ENCODE data around the gene ZNF469.

The ZNF469 gene

DNA sequence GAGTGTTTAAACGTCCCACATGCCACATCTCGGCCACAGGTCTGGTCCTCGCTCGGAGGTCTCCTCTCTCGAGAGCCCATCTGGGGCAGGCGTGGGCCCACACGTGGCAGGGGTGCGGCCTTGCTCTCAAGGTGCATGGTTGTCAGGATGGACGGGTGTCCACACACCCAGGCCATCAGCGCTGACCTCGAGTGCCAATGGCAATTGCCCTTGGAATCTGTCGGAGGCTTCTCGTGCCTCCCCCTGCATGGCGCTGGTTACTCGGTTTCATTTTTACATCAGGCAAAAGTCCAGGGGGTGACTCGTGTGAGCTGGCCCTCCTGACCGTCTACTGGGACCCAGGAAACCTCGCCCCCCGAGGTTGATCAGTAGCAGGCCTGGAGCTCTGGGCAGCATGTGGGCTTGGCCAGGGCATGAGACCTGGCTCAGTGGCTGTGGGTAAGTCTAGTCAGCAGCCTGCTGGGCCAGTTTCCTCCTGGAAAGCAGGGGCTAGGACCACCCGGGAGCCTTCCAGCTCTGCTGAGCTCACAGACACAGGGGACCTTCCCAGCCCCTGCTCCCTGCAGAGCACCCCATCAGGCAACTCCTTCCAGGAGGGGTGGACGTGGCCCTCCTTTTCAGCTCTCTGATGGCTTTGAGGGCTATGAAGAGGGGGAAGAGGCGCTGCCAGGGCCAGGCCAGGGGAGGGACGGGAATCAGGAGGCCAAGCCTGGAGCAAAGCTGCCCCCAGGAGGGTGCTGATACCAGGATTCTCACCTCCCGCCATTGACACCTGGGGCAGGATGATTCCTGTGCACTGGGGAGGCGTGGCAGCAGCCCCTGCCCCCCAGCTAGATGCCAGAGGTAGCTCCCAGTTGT lies 3.7 kb upstream of the ZNF469 start:
- DNase-seq (ENCODE audit: low read depth) = no peak

DNA sequence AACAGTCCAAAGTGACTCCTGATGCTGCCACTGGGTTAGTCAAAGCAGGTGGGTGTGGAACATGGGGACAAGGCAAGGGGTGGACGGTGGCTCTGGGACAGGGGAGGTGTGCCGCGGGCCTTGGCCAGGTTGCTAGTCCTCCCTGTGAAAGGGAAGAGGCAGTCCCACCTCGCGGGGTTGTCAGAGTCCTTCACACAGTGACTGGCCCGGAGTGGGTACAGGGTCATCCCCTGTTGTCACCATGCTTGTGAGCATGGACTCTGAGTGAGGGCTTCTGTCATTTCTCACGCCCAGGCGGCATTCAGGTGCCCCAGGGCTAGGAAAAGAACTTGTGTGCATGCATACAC lies 3.1 kb upstream of the ZNF469 start:
- no peak for DNase-seq (ENCODE audit: low read depth)

DNA sequence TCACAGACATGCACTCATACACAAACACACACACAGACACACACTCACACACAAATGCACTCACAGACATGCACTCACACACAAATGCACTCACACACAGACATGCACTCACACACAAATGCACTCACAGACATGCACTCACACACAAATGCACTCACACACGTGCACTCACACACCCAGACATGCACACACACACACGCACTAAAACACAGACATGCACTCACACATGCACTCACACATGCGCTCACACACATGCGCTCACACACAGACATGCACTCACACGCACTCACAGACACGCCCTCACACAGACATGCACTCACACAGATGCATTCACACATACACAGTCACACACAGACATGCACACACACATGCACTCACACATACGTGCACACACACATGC lies 2.7 kb upstream of the ZNF469 start:
- DNase-seq (ENCODE audit: low read depth) = no peak

DNA sequence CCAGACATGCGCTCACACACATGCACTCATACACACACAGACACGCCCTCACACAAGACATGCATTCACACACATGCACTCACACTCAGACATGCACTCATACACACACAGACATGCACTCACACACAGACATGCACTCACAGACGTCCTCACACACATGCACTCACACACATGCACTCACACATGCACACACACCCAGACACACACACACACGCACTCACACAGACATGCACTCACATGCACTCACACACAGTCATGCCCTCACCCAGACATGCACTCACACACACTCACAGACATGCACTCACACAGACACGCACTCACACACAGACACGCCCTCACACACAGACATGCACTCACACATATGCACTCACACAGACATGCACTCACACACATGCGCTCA lies 2.1 kb upstream of the ZNF469 start:
- no peak for DNase-seq (ENCODE audit: low read depth)

DNA sequence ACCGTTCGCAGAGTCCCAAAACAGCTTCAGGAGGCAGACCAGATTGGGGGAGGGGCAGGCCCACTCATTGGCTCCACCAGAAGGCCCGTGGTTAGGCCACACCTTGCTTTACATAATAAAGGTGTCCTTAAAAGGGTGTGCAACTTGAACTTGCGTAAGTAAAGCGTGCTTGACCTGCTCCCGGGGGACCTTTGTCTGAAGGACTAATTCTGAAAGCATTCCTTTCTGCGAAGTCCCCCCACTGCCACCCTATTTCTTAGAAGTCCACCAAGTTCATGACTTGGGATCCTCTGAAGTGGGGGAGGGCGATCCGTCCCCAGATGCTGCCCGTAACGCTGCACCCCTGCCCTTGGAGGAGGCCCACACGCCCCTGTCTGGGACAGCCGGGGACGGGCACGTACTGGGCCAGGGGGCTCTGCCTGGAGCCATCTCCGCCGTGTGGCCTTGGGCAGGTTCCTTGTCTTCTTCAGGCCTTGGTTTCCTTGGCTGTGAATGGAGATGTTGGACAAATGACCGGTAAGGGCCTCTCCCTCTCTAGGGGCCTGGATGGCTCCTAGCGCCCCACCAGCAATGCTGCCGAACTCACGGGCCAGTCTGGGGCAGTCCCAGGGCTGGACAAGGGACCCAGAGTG lies 823 bp upstream of the ZNF469 start:
- DNase-seq (ENCODE audit: low read depth) = no peak

DNA sequence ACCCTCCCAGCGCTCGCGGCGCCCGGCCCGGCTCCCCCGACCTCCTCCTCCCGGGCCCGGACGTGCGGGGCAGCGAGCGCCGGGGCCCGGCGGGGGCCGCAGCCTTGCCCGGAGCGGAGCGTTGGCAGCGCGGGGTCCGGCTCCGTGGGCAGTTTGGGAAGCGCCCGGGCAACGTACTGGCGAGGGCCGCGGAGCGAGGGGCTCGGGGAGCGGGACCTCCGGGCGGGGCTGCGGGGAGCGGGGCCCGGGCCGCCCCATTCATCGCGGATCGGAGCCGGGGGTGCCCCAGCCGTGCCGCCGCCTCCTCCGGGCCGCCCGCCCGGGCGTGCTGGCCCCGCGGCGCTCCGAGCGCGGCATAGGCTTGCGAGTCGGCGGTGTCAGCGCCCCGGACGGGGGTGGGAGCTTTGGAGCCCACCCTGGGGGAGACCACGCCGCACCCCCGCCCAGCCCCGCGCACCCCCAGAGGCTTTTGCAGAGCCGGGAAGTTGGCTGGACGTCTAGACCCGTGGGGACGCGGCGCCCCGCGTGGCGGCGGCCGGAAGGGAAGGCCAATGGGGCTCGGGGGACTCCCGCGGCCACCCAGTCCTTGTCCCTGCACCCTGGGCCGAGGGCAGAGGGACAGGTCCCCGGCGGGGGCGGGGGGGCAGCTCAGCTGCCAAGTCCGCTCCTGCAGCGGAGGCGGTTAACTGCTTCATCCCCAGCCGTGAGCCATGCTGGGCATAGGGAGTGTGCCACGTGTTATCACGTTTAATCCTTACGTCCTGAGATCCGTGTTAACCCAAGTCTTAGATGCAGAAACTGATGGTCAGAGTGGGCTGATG lies 852 bp downstream of the ZNF469 start:
- no peak for DNase-seq (ENCODE audit: low read depth)

DNA sequence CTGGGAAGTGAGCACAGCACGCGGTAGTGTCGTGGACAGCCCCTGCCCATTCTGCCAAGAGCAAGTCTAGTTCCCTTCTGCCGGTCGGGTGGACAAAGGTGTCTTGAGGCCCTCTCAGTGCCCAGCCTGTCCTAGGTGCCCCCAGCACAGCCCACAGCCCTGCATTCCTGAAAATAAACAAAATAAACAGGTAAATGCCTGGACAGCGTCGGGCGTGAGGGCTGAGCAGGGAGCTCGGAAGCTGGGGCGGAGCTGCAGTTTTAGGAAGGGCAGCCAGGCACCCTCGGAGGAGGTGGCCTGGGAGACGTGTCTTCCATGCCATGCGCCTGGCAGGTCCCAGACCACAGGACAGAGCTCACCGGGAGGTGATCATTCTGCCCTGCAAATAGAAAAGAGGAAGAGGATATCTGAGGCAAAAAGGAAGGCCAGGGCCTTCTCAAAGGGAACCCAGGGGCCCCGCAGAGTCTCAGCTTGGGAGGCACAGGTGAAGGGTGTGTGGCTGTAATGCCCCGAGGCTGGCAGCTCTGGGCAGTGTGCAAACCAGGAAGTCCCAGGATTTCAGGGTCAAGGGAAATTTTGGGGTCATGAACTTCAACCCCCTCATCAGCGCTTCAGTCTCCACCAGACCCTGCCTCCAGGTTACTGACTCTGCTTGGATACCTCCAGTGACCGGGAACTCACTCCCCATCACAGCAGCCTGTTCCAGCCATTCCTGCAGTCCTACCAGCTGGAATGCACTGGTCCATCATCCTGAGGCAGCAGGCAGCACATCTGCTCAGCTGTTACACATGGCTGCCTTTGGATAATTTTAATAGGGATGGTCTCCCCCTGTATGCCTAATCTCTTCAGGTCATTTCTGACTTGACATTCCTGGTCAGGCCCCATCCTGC lies 1.7 kb downstream of the ZNF469 start:
- no peak for DNase-seq (ENCODE audit: low read depth)

DNA sequence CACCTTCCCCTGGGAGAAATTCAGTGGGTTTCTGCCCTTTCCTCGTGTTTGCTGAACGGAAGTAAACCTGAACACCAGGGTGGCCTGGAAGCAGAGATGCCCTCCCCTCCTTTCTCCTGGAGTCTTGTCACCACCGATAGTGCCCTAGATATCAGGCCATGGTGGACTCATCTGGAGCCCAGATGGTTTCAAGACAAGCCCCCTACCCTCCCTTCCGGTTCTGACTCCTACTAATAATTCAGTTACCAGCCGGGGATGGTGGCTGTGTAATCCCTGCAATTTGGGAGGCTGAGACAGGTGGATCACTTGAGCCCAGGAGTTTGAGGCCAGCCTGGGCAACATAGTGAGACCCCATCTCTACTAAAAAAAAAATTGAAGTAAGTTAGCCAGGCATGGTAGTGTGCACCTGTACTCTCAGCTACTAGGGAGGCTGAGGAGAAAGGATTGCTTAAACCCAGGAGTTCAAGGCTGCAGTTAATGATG lies 2.4 kb downstream of the ZNF469 start:
- no peak for DNase-seq (ENCODE audit: low read depth)

DNA sequence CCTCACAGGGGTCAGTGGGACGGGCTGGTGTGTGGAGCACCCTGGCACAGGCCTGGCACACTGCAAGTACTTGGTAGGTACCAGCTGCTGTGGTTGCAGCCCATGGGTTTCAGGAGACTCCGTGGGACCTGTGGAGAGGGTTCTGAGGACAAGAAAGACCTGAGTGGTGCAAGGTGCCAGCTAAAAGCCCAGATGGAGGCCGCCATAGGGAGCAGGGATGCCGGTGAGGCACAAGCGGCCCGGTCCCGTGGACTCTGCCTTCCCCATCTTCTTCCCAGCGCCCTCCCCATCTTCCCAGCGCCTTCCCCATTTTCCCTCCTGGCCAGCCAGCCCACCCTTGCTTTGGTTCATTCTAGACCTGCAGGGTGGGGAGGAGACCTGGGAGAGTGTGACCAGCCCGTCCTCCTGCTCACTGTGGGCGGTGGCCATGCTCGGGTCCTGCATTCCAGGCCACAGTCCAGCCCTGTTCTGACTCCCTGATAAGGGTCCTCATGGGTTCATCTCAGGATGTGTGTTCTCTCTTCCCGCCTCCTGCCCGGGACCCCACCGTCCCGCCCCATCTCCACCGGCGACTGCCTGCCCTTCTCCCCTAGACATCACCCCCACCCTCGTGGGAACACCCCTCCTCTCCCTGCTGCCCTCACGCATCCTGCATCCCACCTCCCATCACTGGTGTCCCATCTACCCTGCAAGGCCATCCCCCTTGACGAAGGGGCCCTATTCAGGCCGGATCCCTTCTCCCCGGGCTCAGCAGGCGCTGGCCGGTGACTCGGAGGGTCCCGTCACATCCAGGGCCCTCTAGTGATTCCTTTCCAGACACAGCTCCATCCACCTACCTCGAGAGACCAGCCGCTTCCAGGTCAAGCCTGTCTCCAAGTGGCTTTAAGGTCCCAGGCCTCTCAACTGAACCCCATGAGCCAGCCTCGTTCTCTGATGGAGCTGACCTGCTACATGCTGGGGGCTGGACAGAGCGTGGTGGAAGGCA lies 3.4 kb downstream of the ZNF469 start:
- DNase-seq (ENCODE audit: low read depth) = no peak

DNA sequence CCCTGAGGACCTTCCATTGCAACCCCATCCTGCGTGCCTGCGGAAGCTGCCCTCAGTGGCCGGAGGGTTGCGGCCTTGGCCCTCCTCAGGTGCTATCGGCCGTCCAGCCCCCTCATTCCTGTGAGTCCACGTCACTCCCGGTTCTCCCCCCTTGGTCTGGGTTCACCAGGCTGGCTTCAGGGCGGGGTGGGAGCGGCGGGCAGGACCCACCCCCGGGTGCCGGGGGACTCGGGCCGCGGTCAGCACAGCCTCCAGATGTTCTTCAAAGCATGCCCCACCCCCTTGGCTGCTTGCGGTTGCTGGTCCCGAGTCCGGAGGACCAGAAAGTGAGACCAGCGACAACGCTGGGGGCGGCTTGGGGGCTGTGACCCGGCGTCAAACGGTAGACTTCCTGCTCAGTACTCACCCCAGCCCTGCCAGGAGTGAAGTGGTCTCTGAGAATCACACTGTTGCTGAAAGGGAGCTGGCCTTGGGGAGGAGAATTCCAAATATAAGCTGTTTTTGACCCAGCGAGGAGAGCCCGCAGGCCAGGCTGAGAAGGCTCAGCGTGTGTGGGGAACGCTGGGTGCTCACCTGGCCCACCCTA lies 4.5 kb downstream of the ZNF469 start:
- DNase-seq (ENCODE audit: low read depth) = no peak

DNA sequence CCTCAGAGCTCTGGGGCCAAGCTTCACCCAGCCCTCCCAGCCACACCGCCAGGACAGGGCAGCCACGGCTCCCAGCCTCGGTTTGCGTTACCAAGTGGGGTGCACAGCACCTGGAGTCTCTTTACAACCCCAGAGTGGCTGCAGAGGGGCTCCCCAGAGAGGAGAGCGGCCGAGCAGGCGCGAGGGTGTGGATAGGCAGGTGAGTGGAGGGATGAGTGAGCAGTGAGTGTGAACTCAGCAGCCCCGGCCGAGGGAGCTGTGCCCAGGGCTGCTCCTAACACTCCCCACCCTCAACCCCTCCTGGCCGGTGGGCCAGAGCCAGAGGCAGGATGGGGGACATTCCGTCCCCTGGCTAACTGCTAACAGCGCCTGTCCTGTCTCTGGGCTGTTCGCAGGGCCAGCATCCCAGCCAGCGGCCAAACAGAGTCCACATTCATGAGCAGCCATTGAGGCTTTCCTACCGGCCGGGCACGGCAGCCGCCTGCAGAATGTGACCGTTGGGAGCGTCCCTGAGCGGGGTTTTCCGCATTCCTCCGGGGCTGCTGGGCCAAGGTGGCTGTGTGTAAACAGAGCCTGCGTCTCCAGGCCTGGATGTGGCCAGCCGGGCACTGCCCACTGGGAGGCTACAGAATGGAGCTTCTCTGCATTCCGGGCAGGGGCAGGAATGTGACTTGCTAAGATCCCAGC lies 5.3 kb downstream of the ZNF469 start:
- no peak for DNase-seq (ENCODE audit: low read depth)

DNA sequence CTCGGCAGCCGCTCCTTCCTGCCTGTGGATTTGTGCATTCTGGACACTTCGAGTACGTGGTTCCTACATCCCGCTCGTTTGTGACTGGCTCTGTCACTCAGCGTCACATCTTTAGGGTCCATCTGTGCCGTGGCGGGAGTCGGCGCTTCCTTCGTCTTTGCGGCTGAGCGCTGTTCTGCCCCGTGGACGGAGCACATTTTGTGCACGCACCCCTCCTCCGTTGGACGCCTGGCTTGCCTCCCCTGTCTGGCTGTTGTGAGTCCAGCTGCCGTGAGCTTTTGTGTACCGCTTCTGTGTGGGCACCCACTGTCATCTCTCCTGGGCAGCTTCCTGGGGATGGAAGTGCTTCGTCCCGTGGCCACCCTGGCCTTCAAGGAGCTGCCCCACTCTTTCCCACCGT lies 6.4 kb downstream of the ZNF469 start:
- no peak for DNase-seq (ENCODE audit: low read depth)

DNA sequence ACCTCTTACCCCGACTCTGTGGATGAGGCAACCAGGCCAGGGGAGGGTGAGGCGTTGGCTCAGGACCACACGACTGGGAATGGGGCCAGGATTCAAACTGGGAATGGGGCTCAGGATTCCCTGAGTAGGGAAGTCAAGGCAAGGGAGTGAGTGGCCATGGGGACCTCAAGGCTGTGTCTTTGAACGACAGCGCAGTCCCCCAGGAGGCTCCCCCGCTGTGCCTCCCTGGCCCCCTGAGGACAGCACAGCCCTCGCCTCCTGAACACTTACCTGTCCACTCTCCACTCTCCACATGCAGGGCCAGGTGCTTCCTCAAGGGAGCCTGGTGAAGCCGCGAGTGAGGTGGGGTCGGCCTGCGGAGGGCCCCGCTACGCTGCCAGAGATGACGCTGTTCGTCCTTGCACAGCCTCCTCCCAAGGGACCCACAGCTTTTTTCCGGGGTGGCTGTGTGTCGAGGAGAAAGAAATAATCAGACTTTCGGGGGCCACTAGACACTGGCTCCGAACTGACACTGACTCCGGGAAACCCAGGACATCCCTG lies 6.9 kb downstream of the ZNF469 start:
- no peak for DNase-seq (ENCODE audit: low read depth)

DNA sequence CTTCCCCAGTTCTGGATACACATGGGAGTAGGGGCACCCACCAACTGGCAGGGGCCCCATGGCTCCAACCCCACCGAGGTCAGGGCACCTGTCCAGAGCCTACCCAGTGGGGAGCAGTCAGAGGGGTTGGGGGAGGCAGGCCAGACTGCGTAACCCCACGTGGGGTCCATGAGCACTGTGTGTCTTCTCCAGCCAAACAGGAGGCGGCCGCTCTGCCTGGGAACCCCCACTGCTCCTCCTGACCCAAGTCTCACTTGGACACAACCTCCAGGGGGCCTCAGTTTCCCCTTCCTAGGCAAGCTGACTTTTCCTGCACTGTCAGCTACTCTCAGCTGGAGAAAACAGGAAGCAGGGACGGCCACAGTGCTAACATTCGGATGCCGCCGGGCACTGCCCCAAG lies 7.5 kb downstream of the ZNF469 start:
- DNase-seq (ENCODE audit: low read depth) = no peak

DNA sequence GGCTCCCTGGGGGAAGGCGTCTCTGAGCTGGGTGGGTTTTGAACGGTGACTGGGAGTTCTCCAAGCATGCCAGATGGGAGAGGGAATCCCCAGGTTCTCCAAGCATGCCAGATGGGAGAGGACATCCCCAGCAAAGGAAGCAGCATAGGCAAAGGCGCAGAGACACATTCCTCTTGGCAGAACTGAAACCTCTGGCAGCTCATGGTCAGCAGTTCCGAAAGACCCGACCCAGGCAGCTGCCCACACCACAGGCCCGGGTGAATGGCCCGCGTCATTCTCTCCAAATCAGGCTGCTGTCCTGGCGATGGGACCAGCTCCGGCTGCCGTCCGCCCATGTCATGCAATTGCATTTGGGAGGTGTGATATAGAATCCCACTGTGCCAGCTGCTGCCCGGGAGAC lies 8.0 kb downstream of the ZNF469 start:
- no peak for DNase-seq (ENCODE audit: low read depth)

DNA sequence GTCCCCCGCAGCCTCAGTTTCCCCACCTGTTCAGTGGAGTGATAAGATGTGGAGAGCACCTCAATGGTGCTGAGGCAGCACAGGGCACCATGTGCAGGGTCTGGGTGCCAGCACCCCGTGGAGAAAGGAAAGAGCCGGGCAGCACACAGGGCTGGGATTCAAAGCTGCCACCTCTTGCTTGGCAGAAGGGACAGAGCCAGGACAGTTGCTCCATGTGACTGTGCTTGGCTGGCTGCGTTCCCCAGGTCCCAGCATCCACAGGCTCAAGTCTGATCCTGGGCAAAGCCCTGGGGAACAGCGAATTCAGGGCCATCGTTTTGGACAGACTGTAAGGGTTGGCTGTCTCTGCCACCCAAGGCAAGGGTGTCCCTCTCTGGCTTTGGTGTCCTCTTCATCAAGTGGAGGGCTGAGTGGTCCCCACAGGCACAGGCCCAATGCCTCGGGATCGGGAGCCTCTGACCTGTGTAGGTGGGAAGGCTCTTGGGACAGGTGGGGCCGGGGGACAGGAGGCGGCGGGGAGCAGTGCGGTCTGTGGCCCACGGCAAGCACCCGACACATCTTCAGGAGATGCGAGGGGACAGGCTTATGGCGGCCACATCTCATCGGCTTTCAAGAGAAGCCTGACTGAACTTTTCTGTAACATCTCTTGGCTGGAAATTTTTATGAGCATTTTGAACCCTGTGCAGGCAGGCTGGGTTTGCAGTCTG lies 8.5 kb downstream of the ZNF469 start:
- no peak for DNase-seq (ENCODE audit: low read depth)

DNA sequence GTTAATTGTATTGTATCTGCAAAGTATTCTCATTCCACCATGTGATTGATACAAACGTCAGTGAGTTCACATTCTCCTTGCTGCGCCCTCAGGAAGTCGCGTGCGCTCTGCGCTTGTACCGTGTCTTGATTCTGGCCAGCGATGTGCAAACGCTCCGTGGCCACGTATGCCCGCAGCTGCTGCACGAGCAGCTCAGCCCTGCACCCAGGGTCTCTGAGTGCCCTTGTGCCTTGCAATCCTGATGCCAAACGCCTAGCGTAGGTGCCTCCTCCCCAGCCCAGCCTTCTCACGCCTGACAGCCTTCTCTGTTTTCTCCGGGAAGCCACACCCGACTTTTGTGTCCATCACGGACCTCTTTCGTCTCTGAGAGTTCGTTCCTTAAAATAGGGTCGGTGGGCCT lies 9.4 kb downstream of the ZNF469 start:
- no peak for DNase-seq (ENCODE audit: low read depth)

DNA sequence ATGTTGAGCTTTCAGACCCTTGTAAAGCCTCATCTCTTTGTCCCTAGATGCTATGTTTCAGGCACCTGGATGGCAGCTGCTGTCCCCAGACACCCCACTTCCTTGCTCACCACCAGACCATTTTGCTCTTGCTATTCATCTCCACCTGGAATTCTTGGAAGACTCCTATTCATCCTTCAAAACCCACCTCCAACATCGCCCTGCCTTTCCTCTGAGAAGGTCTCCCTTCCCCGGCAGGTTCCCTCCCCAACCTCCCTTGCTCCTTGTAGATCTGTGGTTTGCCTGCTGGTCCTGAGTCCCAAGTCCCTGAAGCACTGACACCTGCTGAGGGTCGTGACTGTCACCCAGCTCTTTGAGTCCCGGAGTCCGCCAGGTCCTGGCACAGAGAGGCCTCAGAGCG lies 9.9 kb downstream of the ZNF469 start:
- DNase-seq (ENCODE audit: low read depth) = no peak

DNA sequence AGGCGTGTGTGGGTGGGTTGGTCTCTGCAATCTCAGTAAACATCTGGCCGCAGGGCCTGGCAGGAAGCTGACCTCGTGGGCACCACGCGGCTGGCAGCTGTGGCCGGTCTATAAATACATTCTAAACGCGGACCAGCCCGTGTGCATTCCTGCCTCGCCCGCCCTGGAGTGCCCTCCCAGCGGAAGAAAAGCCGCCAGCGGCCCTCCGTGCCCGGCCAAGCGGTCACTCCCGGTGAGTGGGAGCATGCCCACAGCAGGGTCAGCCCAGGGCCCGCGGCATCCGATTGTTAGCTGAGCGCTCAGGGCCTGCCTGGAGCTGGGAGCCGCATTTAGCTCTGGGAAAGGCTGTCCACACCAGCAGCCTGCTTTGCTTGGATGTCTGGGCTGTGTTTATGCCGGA lies 10.3 kb downstream of the ZNF469 start:
- DNase-seq (ENCODE audit: low read depth) = no peak
